Hepatocyte (in vitro differentiated cells): ENCODE measurements around the gene MYL5. TPM values are rescaled to one million over a fixed set of nuclear protein-coding genes. Genes with fewer than 3 reads are reported as not detected.
A peak's percentile ranks its signal among the peaks of the same experiment; 100 is the strongest.

Experiments
- DNase-seq: peaks from one replicate; pipeline ENCODE4 v3.0.0-alpha.2; 2016; ENCODE audit warnings: low spot score
- H2AFZ ChIP-seq: fragments of 200-600 bp; sonication (generic); 2 replicates; pipeline ENCODE4 v1.6.0; 2016; ENCODE audit warnings: antibody characterized with exemption, mild to moderate bottlenecking
- H3K27ac ChIP-seq: fragments of 200-600 bp; sonication (generic); 2 replicates; pipeline ENCODE4 v1.5.1; 2016; ENCODE audit warnings: mild to moderate bottlenecking
- H3K27me3 ChIP-seq: fragments of 200-600 bp; sonication (generic); 2 replicates; pipeline ENCODE4 v1.6.1; 2016
- H3K36me3 ChIP-seq: fragments of 200-600 bp; sonication (generic); replicated peaks from 2 replicates; pipeline ENCODE4 v1.5.1; 2016; ENCODE audit warnings: low read depth; ENCODE audit not compliant: insufficient read depth
- H3K4me1 ChIP-seq: fragments of 200-600 bp; sonication (generic); 2 replicates; pipeline ENCODE4 v1.5.1; 2016; ENCODE audit warnings: mild to moderate bottlenecking, moderate library complexity; ENCODE audit not compliant: insufficient read depth
- H3K4me2 ChIP-seq: fragments of 200-600 bp; sonication (generic); 2 replicates; pipeline ENCODE4 v1.6.0; 2016
- H3K4me3 ChIP-seq: fragments of 200-600 bp; sonication (generic); 2 replicates; pipeline ENCODE4 v1.5.1; 2016; ENCODE audit warnings: mild to moderate bottlenecking
- H3K79me2 ChIP-seq: fragments of 200-600 bp; sonication (generic); 2 replicates; pipeline ENCODE4 v1.6.0; 2017; ENCODE audit warnings: mild to moderate bottlenecking
- H3K9me2 ChIP-seq: fragments of 200-600 bp; sonication (generic); replicated peaks from 2 replicates; pipeline ENCODE4 v1.6.0; 2017; ENCODE audit warnings: mild to moderate bottlenecking; ENCODE audit not compliant: insufficient read depth
- H3K9me3 ChIP-seq: fragments of 200-600 bp; sonication (generic); 2 replicates; pipeline ENCODE4 v1.5.1; 2016; ENCODE audit warnings: low read depth, mild to moderate bottlenecking
- H4K20me1 ChIP-seq: fragments of 200-600 bp; sonication (generic); 2 replicates; pipeline ENCODE4 v1.6.0; 2016; ENCODE audit warnings: mild to moderate bottlenecking; ENCODE audit not compliant: insufficient read depth, poor library complexity, severe bottlenecking
- CTCF ChIP-seq: fragments of 200-600 bp; sonication (generic); IDR thresholded peaks from 2 replicates; pipeline ENCODE4 v1.5.1; 2016; ENCODE audit warnings: antibody characterized with exemption, mild to moderate bottlenecking; ENCODE audit not compliant: poor library complexity
- EZH2 ChIP-seq: fragments of 200-600 bp; sonication (generic); IDR thresholded peaks from 2 replicates; pipeline ENCODE4 v1.6.1; 2016; ENCODE audit warnings: antibody characterized with exemption, mild to moderate bottlenecking, borderline replicate concordance
- EZH2phosphoT487 ChIP-seq: fragments of 200-600 bp; sonication (generic); IDR thresholded peaks from one replicate; pipeline ENCODE4 v1.6.1; 2018; ENCODE audit warnings: antibody characterized with exemption, mild to moderate bottlenecking, low read depth, moderate library complexity; ENCODE audit not compliant: unreplicated experiment, severe bottlenecking
- WGBS: methylation state at CpG from one replicate; pipeline ENCODE4 v1.1.6; 2016; ENCODE audit warnings: low lambda C conversion rate; ENCODE audit errors: missing lambda C conversion rate; 5-methylcytosine and 5-hydroxymethylcytosine counted together
- polyA plus RNA-seq: library from polyadenylated mRNA; unstranded; fragments of >200 nt; fragmentation: Nextera tagmentation; extraction: Ambion mirVana; gene quantifications from 2 replicates; pipeline ENCODE4 v1.2.1, GENCODE V29; 2016
- total RNA-seq: library from RNA; depleted of rRNA; stranded (reverse); fragments of >200 nt; gene quantifications from 2 replicates; pipeline ENCODE4 v1.2.3, GENCODE V29; 2014

The MYL5 gene
- total and polyA plus RNA-seq, 2 experiments from 2014 or later: 12.6 to 25.1 TPM

GRCh38 chr4:664713-665231 lies 9.6 kb upstream of the MYL5 start:
- Histone ChIP-seq H3K4me2 (peak overlapping the region; percentile 94), H4K20me1 (no peaks in the 10 kb centered on the region), H3K9me3 (no peaks in the 10 kb centered on the region), H3K4me1 (peaks cover 12% of the 10 kb centered on the region), H3K4me3 (no peak overlapping the region), H2AFZ (no peak overlapping the region), H3K9me2 (no peaks in the 10 kb centered on the region), H3K36me3 (no peaks in the 10 kb centered on the region), H3K27ac (no peak overlapping the region), H3K27me3 (no peaks in the 10 kb centered on the region), H3K79me2 (peaks cover 2% of the 10 kb centered on the region)
- DNase-seq: no peak
- 99% methylated on average over 19 of the region's 24 CpGs for WGBS
- TF ChIP-seq EZH2phosphoT487: no peak
- no peak for TF ChIP-seq CTCF
- no peak for TF ChIP-seq EZH2

- Histone ChIP-seq H3K9me3 (no peaks in the 10 kb centered on the region), H4K20me1 (no peaks in the 10 kb centered on the region), H3K27ac (no peak overlapping the region), H3K27me3 (no peaks in the 10 kb centered on the region), H3K4me1 (peaks cover 12% of the 10 kb centered on the region), H3K9me2 (no peaks in the 10 kb centered on the region), H3K4me3 (no peak overlapping the region), H3K4me2 (peak overlapping the region; percentile 94), H3K79me2 (peaks cover 2% of the 10 kb centered on the region), H2AFZ (no peak overlapping the region), H3K36me3 (no peaks in the 10 kb centered on the region)
- DNase-seq: no peak
- WGBS: 94% methylated on average over 12 of the region's 12 CpGs
- TF ChIP-seq EZH2 (no peak), EZH2phosphoT487 (no peak), CTCF (no peak)
These were observed 9.0 kb upstream of the MYL5 start for GRCh38 chr4:665381-665750.

- H3K27me3 ChIP-seq: no peaks in the 10 kb centered on the region
- no peak for DNase-seq
- no peak overlapping the region for H3K4me2 ChIP-seq
- WGBS: 83% methylated on average over 18 of the region's 22 CpGs
- H3K9me2 ChIP-seq: no peaks in the 10 kb centered on the region
- H3K27ac ChIP-seq: no peak overlapping the region
- no peaks in the 10 kb centered on the region for H3K9me3 ChIP-seq
- TF ChIP-seq EZH2phosphoT487 (no peak), EZH2 (no peak), CTCF (no peak)
- peaks cover 12% of the 10 kb centered on the region for H3K4me1 ChIP-seq
- H2AFZ ChIP-seq: no peak overlapping the region
- no peak overlapping the region for H3K4me3 ChIP-seq
- H3K79me2 ChIP-seq: peaks cover 2% of the 10 kb centered on the region
- no peaks in the 10 kb centered on the region for H3K36me3 ChIP-seq
- no peaks in the 10 kb centered on the region for H4K20me1 ChIP-seq
These were observed 8.4 kb upstream of the MYL5 start for GRCh38 chr4:665751-666435.
